ENCODE data around the gene ADRA1B.

DNA sequence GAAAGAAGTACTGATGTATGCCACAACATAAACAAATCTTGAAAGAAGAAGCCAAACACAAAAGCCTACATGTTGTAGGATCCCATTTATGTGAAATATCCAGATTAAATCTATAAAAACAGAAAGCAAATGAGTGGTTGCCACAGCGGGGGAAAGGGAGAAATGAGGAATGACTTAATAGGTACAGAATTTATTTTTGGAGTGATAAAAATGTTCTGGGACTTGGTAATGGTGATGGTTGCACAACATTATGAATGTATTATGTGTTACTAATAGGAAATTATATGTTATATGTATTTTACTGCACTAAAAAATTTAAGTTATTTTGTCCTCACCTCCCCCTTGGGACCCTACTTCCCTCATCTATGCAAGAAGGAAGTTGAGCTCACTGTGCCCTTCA lies 76.3 kb downstream of the ADRA1B start:
- TF ChIP-seq POLR2A (IDR thresholded peaks at IDR 0.05; ENCODE audit: low read depth, low read length) (no peak), TAF1 (IDR thresholded peaks at IDR 0.05; ENCODE audit: borderline replicate concordance, low read depth, low read length) (no peak), POLR2AphosphoS5 (IDR thresholded peaks at IDR 0.05; ENCODE audit: low read depth, low read length) (no peak)

Data from GM12892 (cell line).